Mucosa of descending colon (tissue), 3 donors: ENCODE data around the gene CELF3. TPM values are rescaled to one million over a fixed set of nuclear protein-coding genes. Genes with fewer than 3 reads are reported as not detected.
"Not testable (repeated sequence)": the region's sequence is repeated elsewhere in the genome, so short reads cannot be mapped to it uniquely, and the experiment has no call there.

Experiments
- ATAC-seq: fragments of 200-7000 bp; cut with Tn5 transposase; one replicate; pipeline ENCODE4 v1.9.1; 2020; ENCODE audit warnings: mild to moderate bottlenecking, moderate library complexity
- DNase-seq, 3 donors: peaks; one replicate each; pipeline ENCODE4 v3.0.0-alpha.2; 2020
- H3K36me3 ChIP-seq: fragments of 200-600 bp; one replicate; pipeline ENCODE4 v1.8.0; 2021; ENCODE audit warnings: low read depth, mild to moderate bottlenecking
- H3K4me1 ChIP-seq: fragments of 200-600 bp; one replicate; pipeline ENCODE4 v1.8.0; 2021; ENCODE audit warnings: low read depth, mild to moderate bottlenecking
- H3K4me3 ChIP-seq: fragments of 200-600 bp; one replicate; pipeline ENCODE4 v1.8.0; 2021; ENCODE audit warnings: mild to moderate bottlenecking
- H3K9me3 ChIP-seq: fragments of 200-600 bp; one replicate; pipeline ENCODE4 v1.8.0; 2021; ENCODE audit warnings: mild to moderate bottlenecking
- intact Hi-C, 2 donors: fragments of 100-400 bp; cut with DNase I in 1 of 2; cut with micrococcal nuclease in 1 of 2; formaldehyde crosslinking; loops; one replicate each; pipeline versions ENCODE4 v1.11.0 to v1.11.1; 2022; cut with DNase I, micrococcal nuclease
- total RNA-seq, 3 donors: library from RNA; stranded (reverse); fragmentation: NEBNext Ultra II Directional in 2 of 3; extraction: Animal tissue kit (Norgen Biotek cat#: 25700) in 2 of 3; gene quantifications; one replicate each; pipeline versions ENCODE4 v1.2.1 to v1.2.4, GENCODE V29; 2021 to 2023
- TF ChIP-seq, protein P1 (sequence below): fragments of 200-600 bp; IDR thresholded peaks from one replicate; pipeline ENCODE4 v1.8.0; 2022; ENCODE audit warnings: antibody characterized with exemption, mild to moderate bottlenecking
- donor health status: DM: no; HTN: no; CAD: no; lungs with moderate emphysema.
- donor health status: DM: no; HTN: no; CAD: no.
- donor health status: DM: no; HTN: yes; CAD: no.

CELF3 gene
- total RNA-seq, 3 donors from 2014 or later: 2.3 to 4.3 (median 2.8) TPM

DNA sequence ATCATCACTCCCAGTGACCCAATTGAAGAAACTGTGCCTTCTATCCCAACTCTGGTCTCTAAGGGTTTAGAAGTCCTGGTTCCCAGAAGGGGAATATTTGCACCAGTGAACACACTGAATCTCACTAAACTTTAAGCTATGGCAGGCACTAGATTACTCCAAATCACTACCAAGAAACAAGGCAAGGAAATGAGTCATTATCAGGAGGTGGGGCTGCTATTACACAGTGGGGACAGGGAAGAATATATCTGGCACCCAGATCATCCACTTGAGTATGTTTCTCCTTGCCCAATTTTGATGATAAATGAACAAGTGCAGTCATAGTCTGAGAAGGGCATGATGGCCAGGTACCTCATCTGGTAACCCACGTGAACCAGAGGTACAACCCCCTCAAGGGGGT is 39.7 kb upstream of the CELF3 start:
- intact Hi-C loops: no loop called here
- Histone ChIP-seq H3K4me3 (no peak overlapping the region), H3K9me3 (no peaks in the 10 kb centered on the region), H3K4me1 (no peaks in the 10 kb centered on the region), H3K36me3 (no peaks in the 10 kb centered on the region)
- ATAC-seq (no peak), DNase-seq (no peak)
- TF ChIP-seq, protein P1, sequence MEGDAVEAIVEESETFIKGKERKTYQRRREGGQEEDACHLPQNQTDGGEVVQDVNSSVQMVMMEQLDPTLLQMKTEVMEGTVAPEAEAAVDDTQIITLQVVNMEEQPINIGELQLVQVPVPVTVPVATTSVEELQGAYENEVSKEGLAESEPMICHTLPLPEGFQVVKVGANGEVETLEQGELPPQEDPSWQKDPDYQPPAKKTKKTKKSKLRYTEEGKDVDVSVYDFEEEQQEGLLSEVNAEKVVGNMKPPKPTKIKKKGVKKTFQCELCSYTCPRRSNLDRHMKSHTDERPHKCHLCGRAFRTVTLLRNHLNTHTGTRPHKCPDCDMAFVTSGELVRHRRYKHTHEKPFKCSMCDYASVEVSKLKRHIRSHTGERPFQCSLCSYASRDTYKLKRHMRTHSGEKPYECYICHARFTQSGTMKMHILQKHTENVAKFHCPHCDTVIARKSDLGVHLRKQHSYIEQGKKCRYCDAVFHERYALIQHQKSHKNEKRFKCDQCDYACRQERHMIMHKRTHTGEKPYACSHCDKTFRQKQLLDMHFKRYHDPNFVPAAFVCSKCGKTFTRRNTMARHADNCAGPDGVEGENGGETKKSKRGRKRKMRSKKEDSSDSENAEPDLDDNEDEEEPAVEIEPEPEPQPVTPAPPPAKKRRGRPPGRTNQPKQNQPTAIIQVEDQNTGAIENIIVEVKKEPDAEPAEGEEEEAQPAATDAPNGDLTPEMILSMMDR: no peak

DNA sequence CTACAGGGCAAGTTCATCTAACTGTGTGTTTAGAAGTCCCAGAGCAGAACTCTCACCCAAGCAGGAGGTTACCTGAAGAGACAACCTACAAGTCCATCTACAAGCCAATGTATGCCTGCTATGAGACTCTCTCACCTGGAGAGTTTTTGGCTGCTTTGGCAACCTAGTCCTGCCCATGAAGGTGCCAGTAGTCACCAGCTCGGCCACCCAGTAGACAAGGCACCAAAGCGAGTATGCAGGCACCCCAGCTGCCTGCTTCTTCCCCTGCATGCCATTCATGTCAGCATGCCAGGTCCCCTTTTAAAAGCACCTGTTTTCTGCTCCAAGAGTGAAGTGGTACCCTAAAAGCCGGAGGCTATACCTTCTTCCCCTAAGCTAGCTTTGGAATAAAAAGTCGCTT is 24.9 kb upstream of the CELF3 start:
- DNase-seq (no peak), ATAC-seq (no peak)
- peaks cover 13% of the 10 kb centered on the region for H3K9me3 ChIP-seq
- intact Hi-C loops: no loop called here
- H3K4me1 ChIP-seq: no peaks in the 10 kb centered on the region
- H3K36me3 ChIP-seq: no peaks in the 10 kb centered on the region
- TF ChIP-seq, protein P1: no peak
- H3K4me3 ChIP-seq: no peak overlapping the region

DNA sequence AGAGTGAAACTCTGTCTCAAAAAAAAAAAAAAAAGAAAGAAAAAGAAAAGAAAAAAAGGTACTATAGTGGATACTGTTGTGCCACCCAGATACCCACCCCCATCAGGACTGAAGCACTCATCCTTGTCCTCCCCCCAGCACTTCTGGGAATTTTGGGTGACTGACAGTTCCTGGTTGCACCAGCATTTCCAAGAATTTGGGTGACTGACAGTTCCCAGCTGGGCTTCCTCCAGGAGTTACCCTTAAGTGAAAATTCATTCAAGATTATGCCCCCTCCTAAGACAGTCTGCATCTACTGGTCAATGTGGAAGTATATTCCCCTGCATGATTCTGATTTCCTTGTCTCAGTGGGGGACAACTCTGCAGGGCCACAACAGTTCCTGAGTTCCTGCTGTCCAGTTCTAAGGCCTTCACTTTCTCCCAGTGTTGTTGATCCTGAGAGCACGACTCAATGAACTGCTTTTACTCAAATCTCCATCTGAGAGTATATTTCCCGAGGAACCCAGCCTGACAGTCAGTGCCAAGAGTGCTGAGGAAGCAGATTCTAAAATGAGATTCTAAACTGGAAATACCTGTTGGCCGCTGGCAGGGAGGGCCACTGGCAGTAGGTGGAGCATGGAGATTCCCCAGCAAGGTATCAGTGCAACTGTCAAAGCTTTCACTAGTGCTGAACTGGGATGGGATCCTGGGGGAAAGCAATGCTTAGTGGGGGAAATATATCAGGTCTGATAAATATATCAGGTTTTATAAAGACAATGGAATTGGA is 23.2 kb upstream of the CELF3 start:
- TF ChIP-seq, protein P1: no peak
- intact Hi-C loops: loop anchor here (5.0 to 10.0 kb wide), 3 partner anchors 47 to 205 kb away; no protein-coding TSS in a partner anchor
- Histone ChIP-seq H3K36me3 (no peaks in the 10 kb centered on the region), H3K4me1 (no peaks in the 10 kb centered on the region), H3K9me3 (peaks cover 13% of the 10 kb centered on the region), H3K4me3 (no peak overlapping the region)
- peak in 1 of 3 donors; percentile 63 for DNase-seq
- peak; percentile 78 for ATAC-seq

DNA sequence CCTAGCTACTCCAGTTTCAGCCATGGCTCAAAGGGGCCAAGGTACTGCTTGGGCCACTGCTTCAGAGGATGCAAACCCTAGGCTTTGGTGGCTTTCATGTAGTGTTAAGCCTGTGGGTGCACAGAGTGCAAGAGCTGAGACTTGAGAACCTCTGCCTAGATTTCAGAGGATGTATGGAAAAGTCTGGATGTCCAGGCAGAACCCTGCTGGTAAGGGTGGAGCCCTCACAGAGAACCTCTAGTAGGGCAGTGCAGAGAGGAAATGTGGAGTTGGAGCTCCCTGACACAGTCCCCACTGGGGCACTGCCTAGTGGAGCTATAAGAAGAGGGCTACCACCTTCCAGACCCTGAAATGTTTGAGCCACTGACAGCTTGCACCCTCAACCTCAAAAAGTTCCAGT is 20.9 kb upstream of the CELF3 start:
- TF ChIP-seq, protein P1: no peak
- H3K4me1 ChIP-seq: no peaks in the 10 kb centered on the region
- no peaks in the 10 kb centered on the region for H3K36me3 ChIP-seq
- DNase-seq (no peak), ATAC-seq (no peak)
- peaks cover 13% of the 10 kb centered on the region for H3K9me3 ChIP-seq
- intact Hi-C loops: loop anchor here (5.0 to 10.0 kb wide), 3 partner anchors 45 to 203 kb away; no protein-coding TSS in a partner anchor
- H3K4me3 ChIP-seq: no peak overlapping the region

DNA sequence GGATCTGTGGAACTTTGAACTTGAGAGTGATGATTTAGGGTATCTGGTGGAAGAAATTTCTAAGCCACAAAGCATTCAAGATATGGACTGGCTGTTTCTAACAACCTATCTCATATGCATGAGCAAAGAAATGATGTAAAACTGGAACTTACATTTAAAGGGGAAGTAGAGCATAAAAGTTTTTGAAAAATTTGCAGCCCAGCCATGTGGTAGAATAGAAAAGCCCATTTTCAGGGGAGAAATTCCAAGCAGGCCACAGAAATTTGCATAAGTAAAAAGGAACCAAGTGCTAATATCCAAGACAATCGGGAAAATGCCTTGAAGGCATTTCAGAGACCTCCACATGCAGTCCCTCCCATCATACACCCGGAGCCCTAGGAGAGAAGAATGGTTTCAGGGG is 20.4 kb upstream of the CELF3 start:
- TF ChIP-seq, protein P1: no peak
- H3K4me1 ChIP-seq: no peaks in the 10 kb centered on the region
- intact Hi-C loops: loop anchor here (5.0 to 10.0 kb wide), 3 partner anchors 45 to 202 kb away; no protein-coding TSS in a partner anchor
- no peak for DNase-seq
- ATAC-seq: no peak
- no peaks in the 10 kb centered on the region for H3K36me3 ChIP-seq
- peaks cover 13% of the 10 kb centered on the region for H3K9me3 ChIP-seq
- no peak overlapping the region for H3K4me3 ChIP-seq

DNA sequence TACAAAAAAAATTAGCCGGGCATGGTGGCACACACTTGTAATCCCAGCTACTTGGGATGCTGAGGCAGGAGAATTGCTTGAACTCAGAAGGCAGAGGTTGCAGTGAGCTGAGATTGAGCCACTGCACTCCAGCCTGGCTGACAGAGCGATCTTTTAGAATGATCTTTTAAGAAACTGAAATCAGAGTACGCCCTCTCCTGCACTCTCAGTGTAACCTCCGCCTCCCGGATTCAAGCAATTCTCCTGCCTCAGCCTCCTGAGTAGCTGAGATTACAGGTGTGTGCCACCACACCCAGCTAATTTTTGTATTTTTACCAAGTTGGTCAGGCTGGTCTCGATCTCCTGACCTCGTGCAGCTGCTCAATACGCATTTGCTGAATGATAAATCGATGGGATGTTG is 17.4 kb upstream of the CELF3 start:
- intact Hi-C loops: loop anchor here (10.0 kb wide), 2 partner anchors 139 to 199 kb away; no protein-coding TSS in a partner anchor
- not testable (repeated sequence) for H3K4me1 ChIP-seq, H3K4me3 ChIP-seq, ATAC-seq, DNase-seq, H3K36me3 ChIP-seq
- peaks cover 13% of the 10 kb centered on the region for H3K9me3 ChIP-seq
